CMK (cell line): ENCODE measurements around the gene FOXG1.

Experiments
- DNase-seq: peaks from one replicate; pipeline ENCODE4 v3.0.0-alpha.2; 2010; ENCODE audit warnings: low read depth

Gene FOXG1

DNA sequence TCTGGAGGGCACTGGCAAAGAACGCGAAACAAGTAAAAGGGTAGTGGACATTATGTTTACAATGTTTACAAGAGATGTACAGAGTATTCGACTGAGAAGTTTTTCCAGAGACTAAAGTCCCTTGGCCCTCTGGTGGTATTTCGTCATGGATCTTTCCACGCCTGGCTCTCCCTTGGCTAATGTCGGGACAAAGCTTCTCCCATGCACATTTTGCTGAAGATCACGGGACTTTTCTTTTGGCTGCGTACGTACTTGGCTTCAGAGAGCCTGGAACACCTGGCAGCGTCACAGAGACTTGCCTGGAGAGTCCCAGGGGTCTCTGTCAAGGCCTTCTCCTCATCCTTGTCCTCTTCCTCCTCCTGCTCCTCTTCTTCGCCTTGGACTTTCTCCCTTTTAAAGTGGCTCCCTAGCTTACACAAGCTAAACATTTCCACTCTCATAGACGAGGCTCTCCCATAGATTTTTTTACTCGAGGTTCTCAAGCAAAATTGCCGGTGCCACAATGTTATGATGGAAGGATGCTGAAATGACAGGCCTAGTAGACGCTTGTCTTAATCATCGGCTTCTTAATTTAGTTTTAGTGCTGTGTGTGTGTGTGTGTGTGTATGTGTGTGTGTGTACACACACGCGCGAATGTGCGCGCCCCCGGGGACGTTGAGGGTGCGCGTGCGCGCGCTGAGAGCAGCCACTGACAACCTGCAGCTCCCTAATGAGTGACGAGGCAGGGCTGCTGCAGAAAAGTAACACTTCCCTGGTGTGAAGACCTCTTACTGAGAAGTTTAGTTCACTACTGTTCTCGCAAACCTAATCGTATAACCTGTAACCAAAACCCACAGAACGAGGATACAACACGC lies 4.9 kb upstream of the FOXG1 start:
- DNase-seq = no peak

DNA sequence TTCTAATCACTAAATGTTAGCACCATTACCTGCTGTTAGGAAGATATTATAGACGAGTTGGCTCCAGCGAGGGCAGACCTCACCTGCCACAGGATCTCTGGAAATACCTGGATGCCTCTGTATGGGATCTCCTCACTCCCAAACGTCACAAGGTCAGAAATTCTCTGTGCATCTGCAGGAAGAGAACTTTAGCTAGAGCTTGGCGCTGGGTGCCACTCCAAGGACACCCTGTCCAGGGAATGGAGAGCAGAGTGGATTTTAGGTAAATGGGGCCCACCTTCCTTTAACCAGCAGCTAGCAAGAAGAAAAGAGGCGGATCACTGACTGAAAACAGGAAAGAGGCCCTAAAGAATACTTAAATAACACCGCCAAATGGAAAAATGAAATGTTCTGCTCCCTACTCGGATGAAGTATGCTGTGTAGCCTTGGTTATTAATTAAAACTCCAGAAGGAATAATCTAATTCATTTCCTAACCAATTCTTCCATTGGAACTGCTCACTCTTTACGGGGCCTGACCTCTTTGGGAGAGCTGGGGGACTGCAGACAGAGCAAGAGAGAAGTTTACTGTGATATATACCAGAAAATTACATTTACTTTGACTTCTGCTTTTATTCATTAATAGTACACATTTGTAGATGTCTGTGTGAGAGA lies 4.2 kb upstream of the FOXG1 start:
- DNase-seq = no peak

DNA sequence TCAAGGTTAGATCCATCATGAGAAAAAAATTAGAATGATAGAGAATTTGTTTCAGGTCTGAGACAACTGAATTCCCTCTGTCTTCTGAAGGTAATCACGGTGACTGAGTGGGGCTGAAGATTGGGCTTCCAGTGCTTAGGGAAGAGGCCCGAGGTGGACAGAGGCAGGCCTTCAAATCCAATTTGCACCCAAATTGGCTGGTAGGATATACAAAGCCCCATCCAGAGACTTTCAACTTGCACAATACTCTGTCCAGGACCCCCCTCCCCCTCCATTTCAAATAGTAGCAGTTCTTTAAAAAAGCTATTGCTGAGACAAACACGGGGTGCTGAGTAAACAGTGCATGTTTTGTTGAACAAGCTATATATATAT lies 3.6 kb upstream of the FOXG1 start:
- DNase-seq = no peak

DNA sequence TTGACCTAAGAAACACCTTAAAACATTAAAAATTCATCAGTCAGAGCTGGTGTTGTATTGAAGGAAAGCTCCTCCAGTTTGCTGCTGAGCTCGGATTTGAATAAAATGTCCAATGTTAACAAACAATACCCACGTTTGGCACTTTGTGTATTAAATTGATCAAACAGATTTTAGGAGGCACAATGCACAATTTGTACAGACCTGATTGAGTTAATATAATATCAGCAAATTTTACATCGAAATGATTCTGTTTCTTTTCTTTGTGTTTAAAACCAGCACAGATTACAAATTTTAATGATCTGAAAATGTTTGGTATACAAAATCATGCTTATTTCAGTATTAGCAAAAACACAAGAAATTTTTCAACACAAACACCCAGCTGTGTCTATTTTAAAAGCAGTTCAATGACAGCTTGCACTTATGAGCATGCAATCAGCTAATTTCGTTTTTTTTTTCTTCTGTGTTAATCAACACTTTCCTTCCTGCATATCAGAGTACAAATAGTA lies 2.8 kb upstream of the FOXG1 start:
- DNase-seq = no peak

GRCh38 chr14:28764257-28765160 lies 2.1 kb upstream of the FOXG1 start:
- no peak for DNase-seq

GRCh38 chr14:28765169-28765830 lies 1.3 kb upstream of the FOXG1 start:
- no peak for DNase-seq

- no peak for DNase-seq
Measured at GRCh38 chr14:28765831-28766468, 637 bp upstream of the FOXG1 start.

DNA sequence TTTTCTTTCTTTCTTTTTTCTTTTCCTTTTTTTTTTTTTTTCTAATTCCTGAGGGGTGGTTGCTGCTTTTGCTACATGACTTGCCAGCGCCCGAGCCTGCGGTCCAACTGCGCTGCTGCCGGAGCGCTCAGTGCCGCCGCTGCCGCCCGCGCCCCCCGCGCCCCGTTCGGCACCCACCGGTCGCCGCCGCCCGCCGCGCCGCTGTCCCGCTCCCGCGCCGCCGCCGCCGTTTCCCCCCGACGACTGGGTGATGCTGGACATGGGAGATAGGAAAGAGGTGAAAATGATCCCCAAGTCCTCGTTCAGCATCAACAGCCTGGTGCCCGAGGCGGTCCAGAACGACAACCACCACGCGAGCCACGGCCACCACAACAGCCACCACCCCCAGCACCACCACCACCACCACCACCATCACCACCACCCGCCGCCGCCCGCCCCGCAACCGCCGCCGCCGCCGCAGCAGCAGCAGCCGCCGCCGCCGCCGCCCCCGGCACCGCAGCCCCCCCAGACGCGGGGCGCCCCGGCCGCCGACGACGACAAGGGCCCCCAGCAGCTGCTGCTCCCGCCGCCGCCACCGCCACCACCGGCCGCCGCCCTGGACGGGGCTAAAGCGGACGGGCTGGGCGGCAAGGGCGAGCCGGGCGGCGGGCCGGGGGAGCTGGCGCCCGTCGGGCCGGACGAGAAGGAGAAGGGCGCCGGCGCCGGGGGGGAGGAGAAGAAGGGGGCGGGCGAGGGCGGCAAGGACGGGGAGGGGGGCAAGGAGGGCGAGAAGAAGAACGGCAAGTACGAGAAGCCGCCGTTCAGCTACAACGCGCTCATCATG lies 654 bp downstream of the FOXG1 start:
- no peak for DNase-seq

- no peak for DNase-seq
Measured at GRCh38 chr14:28767853-28768741, 1.5 kb downstream of the FOXG1 start.

- DNase-seq = no peak
Measured at GRCh38 chr14:28769276-28769880, 2.8 kb downstream of the FOXG1 start.

DNA sequence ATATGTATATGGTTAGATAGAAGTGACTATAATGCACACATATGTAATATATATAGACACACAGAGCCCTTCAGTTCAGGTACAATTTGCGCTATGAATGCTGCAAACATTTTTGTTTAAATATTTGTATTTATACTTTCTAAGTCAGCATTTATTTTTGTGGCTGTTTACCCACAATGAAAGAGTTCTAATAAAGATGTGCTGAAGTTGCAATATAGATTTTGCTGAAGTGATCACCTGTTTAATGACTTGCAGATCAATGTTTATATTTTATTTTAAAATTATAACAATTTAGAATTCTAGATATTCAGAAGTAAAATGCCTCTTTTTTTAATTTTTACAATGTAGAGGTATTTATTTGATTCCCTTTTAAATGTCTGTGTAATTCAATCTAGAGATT lies 3.5 kb downstream of the FOXG1 start:
- DNase-seq = no peak

DNA sequence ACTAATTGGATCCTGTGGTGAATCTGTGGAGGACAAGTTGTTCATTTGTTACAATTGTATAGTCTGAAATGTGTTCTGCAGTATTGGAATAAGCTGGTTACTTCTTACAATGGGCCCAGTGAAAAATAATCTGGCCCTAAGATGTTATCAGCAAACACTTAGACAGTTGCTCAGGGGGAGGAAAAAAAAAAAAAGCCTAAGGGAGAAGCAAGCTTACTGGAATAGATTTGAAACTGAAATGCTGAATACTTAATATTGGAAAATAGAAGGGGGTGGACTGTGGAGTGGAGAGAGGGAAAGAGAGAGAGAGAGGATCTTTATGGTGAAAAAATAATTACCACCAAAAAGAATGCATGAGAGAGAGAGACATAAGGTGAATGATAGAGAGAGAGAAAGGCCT lies 4.0 kb downstream of the FOXG1 start:
- no peak for DNase-seq

DNA sequence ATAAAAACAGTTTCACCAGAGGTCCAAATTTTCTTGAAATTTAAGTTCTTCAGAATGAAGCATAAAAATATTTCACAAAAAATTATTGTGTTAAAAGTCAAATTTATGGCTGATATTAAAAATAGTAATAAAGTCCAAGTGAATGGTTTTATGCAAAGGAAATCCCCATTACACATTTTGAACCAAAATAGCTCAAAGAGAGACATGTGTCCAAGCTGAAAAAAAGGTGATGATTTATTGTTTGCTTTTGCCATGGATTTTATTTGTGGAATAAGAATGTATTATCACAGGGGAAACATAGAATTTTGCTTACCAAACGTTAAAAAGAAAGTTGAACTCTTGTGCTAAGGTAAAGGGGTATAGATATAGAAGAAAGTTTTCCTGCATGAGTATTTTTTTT lies 4.6 kb downstream of the FOXG1 start:
- no peak for DNase-seq

DNA sequence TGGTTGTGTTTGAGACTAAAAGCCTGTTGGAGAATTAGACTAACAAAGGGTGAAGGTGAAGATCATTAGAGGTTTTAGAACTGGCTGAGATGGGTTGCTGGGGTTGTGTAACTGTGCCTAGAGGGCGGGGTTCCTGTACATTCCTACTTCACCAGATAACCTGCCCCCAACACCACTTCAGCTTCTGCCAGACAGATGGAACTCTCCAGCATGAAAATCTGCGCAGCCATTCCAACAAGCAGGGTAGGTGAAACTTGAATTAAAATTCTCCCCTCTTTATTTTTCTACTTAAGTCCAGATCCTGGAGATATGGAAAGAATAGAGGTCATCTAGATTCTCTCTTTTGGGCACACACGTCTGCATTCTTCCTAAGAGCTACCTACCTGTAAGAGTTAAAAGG lies 6.0 kb downstream of the FOXG1 start:
- no peak for DNase-seq

DNA sequence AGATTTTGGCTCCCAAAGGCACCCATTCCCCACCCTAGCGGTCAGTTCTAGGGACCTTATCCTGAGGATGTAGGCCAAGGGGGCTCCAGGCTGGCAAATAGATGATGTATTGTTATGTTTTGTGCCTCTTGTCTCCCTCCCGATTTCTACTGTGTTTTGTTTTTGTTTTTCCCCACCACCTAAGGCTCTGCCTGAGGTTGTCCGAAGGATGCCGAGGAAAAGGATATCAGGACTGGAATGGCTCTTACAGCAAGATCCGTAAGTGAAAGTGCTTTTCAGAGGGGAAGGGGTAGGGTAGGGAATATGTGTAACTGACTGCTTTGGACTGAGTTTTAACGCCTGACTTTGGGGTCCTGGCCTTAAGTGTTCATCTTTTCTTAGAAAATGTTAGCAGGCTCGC lies 6.6 kb downstream of the FOXG1 start:
- DNase-seq = no peak

GRCh38 chr14:28773861-28774691 lies 7.5 kb downstream of the FOXG1 start:
- no peak for DNase-seq

DNA sequence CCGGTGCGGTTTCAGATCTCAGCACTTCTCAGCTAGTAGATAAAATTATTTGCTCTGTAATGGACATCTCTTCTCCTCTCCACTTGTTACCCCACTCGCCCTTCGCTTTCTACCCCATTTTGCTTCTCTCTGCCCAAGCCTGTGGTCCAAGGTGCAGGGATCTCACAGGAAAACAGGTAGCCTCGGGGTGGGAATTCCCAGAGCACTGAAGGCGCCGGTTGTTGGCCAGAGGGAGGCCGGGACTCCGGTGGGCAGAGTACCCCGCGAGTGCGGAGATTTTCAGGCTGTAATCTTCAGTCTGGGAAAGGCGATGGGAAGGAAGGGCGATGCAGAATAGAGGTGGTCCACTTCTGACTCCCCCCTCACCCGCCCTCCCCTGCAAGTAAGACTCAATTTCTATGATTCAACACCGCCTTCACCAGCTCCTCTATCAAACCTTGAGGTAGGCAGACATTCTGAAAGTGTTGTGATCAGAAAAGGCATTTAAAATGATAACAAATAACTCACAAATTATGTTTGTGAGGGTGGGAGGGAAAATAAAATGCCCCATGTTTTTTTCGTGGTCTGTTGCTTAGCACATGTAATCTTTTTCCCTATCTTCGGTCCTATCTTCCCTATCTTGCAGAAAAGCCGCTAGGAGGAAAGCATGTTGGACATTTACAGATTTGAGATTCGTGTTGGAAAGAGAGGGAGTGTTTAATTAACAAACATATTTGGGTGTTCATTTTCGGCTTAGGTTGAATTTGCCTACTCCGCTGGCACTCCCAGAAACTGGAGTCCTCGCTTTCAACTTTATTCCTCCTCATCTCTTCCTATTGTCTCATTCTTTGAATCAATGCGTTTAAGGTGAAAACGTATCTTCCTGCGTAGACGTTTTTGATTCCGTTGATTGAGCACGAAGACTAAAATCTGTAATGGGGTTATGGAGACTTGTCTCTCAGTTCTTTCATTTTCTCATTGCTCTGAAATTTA lies 8.5 kb downstream of the FOXG1 start:
- DNase-seq = no peak
